Erythroblast (primary cell): ENCODE measurements around the gene XRCC4.
"Not testable (repeated sequence)": the region's sequence is repeated elsewhere in the genome, so short reads cannot be mapped to it uniquely, and the experiment has no call there.

Experiments used
- DNase-seq, 2 experiments: peaks; one replicate each; lab custom pipeline; 2025; lab: John Stamatoyannopoulos, UW
- GATA1 ChIP-seq: IDR thresholded peaks from 2 replicates; pipeline ENCODE4 v1.6.1; 2011; ENCODE audit warnings: low read depth, mild to moderate bottlenecking, control low read depth, low read length, moderate library complexity
- POLR2A ChIP-seq: IDR thresholded peaks from 2 replicates; pipeline ENCODE4 v1.6.1; 2011; ENCODE audit warnings: mild to moderate bottlenecking, low read length

The XRCC4 gene

DNA sequence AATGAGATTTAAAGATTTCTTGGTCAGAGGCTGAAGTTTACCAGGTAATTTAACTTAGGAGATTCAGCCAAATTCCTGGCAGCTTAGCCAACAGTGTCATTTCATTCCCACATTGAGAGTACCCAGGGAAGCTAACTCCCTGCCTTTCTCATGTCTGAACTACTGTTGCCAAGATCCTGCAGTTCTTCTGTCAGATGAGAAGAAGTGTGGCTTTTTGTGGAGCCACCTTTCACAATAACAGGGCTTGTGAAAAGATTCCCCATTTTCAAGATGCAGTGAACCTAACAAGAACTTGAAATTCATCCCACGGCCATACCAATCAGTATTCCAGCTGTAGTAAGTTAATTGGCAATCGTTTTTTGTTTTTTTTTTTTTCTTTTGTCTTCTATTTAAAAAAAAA lies 176.4 kb downstream of the XRCC4 start:
- DNase-seq, result no peak
- TF ChIP-seq POLR2A (no peak), GATA1 (no peak)

DNA sequence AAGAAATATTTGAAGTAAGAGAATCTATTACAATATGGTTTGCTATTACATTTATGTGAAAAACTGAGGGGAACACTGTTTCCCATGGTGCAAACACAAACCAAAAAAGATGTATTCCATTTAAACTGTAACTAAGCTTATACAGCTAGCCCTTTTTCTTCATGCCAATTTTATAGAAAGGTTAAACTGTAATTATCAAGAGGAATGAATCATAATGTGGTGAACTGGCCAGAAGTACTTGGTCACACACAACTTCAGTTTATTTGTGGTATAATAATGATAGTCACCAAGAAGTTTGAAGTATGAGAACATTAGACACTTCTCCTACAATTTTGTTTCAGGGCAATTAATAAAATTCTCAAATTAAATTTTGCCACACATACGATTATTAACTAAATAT lies 177.9 kb downstream of the XRCC4 start:
- TF ChIP-seq POLR2A, result no peak
- DNase-seq, result no peak

DNA sequence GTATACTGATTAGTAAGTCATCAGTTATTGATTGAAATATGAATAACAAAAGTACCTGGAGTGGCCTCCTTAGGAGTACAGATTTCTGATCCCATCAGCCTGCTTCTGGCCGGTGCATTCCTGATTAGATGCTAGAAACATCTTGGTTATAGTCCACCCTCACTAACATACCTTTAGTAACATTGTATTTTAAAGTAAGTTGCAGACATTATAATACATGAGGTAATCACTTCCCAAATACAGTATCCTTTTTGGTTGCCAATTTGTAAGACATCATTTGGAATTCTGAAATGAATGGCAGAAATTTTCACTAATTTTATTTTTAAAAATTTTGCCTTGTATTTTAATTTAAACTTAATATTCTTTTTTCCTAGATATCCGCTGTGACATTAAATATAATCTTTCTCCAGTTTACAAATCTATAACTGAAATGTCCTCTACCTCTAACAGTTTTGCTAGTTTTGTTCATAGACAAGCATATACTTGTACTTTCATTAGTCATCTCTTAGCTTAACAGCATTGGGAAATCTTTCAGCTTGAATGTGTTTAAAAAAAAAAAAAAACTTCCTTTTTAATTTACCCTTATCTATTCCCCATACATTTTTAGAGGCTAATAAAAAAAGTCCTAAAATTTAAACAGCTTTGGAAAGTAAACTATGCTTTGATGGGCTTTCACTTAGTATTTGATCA lies 178.9 kb downstream of the XRCC4 start:
- TF ChIP-seq POLR2A, result no peak
- no peak for TF ChIP-seq GATA1
- no peak for DNase-seq

DNA sequence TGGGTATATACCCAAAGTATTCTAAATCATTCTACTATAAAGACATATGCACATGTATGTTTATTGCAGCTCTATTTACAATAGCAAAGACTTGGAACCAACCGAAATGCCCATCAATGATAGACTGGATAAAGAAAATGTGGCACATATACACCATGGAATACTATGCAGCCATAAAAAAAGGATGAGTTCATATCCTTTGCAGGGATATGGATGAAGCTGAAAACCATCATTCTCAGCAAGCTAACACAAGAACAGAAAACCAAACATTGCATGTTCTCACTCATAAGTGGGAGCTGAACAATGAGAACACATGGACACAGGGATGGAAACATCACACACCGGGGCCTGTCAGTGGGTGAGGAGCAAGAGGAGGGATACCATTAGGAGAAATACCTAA lies 180.3 kb downstream of the XRCC4 start:
- not testable (repeated sequence) for DNase-seq

DNA sequence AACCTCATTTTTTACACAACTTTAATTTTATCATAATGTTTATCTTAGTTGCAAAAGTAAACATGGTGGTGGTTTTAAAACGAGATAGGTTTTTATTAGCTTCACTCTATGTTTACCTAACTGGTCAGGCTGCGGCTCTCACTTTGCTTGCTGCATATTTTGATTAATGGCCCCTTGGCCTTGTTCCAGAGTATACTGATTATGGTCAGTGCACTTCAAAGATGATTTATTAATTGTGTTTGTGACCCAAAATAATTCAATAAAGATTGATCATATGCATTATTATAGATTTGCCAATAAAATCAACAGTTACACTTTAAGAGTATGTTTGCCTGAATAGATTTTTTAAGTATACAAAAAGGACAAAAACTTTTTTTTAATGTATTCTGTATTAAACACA lies 188.0 kb downstream of the XRCC4 start:
- TF ChIP-seq POLR2A (no peak), GATA1 (no peak)
- no peak for DNase-seq

DNA sequence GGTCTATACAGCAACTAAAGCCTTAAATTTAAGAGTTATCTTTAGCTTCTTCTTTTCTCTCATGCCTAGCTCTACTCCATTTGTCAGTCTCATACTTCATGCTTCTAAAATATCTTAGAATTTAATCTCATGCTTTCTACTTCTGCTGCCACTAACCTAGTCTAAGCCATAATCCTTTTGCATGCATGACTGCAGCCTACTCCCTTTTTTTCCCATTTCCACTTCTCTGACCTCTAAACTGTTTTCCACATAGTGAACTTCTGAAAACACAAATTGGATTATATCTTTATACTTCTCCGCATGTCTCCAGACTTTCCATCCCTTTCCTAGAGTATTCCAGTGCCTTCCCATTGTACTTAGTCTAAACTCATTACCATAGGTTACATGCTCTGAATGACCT lies 193.0 kb downstream of the XRCC4 start:
- TF ChIP-seq POLR2A, result no peak
- no peak for TF ChIP-seq GATA1
- no peak for DNase-seq

DNA sequence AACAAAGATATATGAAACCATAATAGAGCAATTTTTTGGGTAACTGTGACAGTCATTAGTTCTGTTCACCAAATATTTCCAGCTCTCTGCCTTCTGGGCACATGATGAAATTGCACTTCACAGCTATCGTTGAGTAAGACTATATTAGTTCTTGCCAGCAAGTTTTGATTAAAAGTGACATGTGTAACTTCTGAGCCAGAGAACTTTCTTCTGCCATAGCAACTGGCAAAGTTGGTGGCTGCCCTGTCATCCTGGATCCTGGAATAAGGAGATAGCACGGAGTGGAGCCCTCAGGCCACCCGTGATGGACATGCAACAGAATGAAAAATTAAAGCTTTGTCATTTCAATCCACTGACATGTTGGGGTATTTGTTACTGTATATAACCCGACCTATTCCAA lies 199.8 kb downstream of the XRCC4 start:
- TF ChIP-seq POLR2A (no peak), GATA1 (no peak)
- DNase-seq, result no peak

DNA sequence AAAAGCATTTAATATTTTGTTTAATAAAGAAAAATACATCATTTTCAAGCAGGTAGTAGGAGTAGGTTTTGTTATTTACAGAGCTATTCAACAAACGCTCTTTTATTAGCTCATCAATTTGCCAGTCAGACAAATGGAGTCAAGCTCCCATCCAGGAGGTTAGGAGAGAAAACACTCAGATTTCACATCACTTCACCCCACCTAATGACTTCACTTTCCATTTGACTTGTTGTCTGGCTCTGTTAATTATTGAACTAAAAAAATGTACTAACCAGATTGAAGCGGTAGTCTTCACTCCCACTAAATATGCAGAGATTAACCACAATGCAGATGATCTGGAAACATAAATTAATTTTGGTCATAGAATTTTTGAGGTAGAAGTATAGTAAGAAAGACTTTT lies 200.6 kb downstream of the XRCC4 start:
- no peak for DNase-seq
- TF ChIP-seq POLR2A, result no peak
- TF ChIP-seq GATA1, result no peak

DNA sequence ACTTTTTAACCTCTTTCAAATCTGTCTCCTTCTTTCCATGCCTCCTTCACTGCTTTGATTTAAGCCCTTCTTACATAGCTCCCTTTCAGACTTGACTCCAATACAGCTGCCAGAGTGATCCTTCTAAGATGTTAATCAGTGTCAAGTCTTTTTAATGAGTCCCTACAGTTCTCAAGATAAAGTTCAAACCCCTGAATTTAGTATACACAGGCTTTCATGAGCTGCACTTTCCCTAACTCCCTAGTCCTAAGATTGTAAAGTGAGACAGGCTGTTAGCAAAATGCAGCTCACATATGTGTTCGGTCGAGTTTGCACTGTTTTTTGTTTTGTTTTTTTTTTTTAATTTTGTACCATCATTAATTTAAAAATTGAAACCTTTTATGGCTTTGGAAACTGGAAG lies 203.8 kb downstream of the XRCC4 start:
- no peak for DNase-seq
- TF ChIP-seq GATA1 (no peak), POLR2A (no peak)

DNA sequence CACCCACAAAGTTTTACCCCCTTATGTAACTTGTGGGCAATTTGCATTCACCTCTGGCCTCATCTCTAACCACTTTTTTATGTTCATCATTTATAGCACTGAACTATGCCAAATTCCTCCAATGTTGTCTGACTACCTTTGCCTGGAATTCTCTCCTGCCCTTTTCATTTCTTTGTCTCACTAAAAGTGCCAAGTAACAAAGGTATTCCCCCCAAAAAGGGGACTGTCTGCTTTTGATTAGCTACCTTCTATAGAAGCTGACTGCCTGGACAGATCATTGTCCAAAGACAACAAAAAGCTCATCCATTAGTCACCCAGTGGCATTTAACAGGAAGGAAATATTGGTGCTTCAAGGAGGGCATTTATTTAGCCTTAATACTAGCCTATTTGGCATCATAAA lies 204.3 kb downstream of the XRCC4 start:
- no peak for DNase-seq
- TF ChIP-seq GATA1 (no peak), POLR2A (no peak)

DNA sequence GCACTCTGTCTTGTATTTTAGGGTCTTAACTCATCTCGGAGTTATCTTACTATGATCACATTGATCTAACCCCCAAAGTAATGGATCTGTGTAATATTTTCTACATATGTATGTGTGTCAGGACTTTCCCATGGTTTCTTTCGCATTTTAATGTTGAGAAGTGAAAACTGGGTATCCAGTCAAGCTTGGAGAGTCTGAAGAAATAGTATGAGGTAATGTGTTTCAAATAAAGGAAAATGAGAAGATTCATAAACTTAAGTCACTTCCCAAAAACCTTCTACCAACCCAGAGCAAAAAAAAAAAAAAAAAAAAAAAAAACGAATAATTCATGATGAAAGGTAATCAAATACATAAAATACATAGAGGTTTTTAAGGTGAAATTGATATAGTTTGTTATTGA lies 206.4 kb downstream of the XRCC4 start:
- no peak for TF ChIP-seq POLR2A
- no peak for TF ChIP-seq GATA1

DNA sequence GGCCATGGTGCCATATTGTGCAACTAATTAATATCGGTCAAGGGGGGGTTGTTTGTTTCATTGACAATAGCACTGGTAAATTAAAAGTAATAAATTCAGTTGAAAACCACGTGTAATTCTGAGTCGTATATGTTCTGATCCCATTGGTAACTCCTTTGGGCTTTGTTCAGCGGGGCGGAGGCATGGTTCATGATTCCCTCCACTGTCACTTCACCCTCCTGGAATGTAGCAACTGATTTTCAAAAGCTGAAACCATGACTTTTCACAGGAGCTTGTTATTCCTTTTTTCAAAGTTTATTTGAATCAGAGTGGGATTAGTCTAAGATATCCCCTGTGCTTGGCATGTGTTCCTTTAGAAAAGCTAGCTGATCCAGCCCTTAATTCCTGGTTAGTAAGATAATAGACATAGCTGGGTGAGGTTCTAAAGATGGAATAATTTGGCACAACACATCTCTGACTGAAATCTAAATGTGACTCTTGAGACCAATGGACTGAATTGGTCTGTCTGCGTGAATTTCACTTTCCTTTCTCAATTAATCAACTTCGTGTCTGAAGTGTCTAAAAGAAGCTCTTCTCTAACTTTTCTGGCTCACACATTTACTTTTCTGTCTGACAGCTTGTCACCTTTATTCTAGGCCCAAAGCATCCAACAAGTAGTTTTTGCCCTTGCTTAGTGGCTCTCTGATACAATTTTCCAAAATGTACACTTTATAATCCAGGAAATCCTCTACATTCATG lies 208.5 kb downstream of the XRCC4 start:
- TF ChIP-seq GATA1 (no peak), POLR2A (no peak)
- no peak for DNase-seq

More for the DNA sequence above, 206.4 kb downstream of the XRCC4 start:
- no peak for DNase-seq

DNA sequence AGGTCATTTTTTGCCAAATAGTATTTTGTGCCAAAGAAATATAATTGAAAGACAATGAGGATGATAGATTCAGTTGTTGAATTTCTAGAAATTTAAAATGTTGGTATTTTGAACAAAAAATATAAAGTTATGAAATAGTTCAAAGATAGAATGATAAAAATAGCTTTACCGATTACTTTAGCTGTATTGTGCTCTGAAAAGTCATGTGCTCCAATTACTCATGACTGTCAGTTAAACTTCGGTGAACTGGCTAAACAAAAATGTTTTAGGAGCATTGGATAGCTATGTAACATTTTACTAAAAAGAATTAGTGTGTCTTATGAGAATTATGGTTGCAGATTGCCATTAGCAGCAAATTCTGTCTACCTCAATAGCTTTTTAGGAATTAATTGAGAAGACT lies 216.9 kb downstream of the XRCC4 start:
- TF ChIP-seq POLR2A, result no peak
- DNase-seq, result no peak

DNA sequence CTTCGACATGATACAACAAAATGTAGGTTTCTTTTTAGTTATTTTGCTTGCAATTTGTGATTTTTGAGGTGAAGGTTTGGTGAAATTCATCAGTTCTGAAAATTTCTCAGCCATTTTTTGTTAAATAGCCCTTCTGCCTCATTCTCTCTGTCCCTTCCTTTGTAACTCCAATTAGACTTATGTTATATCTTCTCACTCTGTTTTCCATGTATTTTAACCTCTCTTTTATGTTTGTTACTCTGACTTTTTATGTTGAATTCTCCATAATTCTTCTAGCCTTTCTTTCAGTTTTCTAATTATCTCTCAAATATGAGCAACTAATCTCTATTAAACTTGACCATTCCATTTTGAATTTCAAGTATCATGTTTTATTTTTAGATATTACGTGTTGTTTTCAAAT lies 222.0 kb downstream of the XRCC4 start:
- TF ChIP-seq POLR2A, result no peak
- TF ChIP-seq GATA1, result no peak
- no peak for DNase-seq

DNA sequence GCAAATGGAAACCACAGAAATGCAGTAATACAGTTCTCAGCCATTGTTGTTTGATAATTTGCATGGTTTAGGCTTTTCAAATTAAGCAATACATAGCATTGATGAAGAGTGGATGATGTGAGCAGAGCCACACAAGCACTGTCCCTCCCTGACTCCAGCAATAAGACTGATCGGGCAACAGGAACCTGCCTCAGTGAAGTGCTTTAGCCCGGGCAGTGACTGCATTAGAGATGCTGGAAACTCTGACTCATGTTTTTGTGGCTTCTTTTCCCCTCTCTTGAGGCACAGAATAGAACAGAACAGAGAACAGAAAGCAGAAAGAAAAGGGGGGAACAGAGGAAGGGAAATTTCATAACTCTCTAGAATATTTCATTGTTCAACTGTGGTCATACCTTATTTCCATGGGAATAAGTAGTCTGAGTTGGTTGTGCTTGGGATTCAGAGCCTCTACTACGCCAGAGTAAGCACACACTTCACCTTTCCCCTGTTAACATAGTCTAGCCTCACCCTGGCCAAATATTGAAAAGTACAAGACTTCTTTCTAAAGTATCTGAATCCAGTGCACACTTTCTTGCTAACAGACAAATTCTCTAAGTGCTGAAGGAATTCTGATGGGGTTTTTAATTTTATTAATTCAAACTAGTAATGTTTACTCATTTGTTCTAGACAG lies 229.4 kb downstream of the XRCC4 start:
- DNase-seq, result peak in 1 of 2 experiments; percentile 2
- TF ChIP-seq GATA1 (no peak), POLR2A (no peak)
